GM20000 (cell line): ENCODE data around the gene CCL8.

Source experiments
- DNase-seq: peaks from one replicate; pipeline ENCODE4 v3.0.0; 2012; ENCODE audit warnings: low spot score
- CTCF ChIP-seq: IDR thresholded peaks from 2 replicates; pipeline ENCODE4 v1.5.1; 2012; ENCODE audit warnings: mild to moderate bottlenecking, control low read depth; ENCODE audit errors: extremely low read depth, missing control alignments

Gene CCL8

GRCh38 chr17:34365340-34365739, 46.1 kb downstream of the CCL8 start:
- TF ChIP-seq CTCF = no peak
- DNase-seq = no peak

GRCh38 chr17:34366010-34366409, 46.8 kb downstream of the CCL8 start:
- no peak for DNase-seq
- no peak for TF ChIP-seq CTCF

GRCh38 chr17:34366529-34367107, 47.4 kb downstream of the CCL8 start:
- TF ChIP-seq CTCF = no peak
- DNase-seq = no peak

- no peak for TF ChIP-seq CTCF
These were observed 48.4 kb downstream of the CCL8 start for GRCh38 chr17:34367486-34368195.

GRCh38 chr17:34368196-34368945, 49.1 kb downstream of the CCL8 start:
- DNase-seq = no peak
- TF ChIP-seq CTCF = no peak

More at GRCh38 chr17:34367486-34368195, 48.4 kb downstream of the CCL8 start:
- DNase-seq = no peak

- no peak for TF ChIP-seq CTCF
- DNase-seq = no peak
These were observed 49.8 kb downstream of the CCL8 start for GRCh38 chr17:34368946-34369500.

GRCh38 chr17:34369571-34369970, 50.3 kb downstream of the CCL8 start:
- no peak for DNase-seq
- TF ChIP-seq CTCF = no peak
